Mesothelial cell of epicardium (in vitro differentiated cells): ENCODE measurements around the gene PHF3. TPM values are rescaled to one million over a fixed set of nuclear protein-coding genes. Genes with fewer than 3 reads are reported as not detected.

Experiments used
- DNase-seq, 2 experiments: peaks; one replicate each; pipeline ENCODE4 v3.0.0; 2021; ENCODE audit warnings: low spot score in 2 of 2; ENCODE audit not compliant: unreplicated experiment in 2 of 2
- H3K27ac Mint-ChIP-seq: 2 replicates; pipeline ENCODE4 v1.8.0; 2021; ENCODE audit warnings: mixed read lengths
- H3K27me3 Mint-ChIP-seq: 2 replicates; pipeline ENCODE4 v1.8.0; 2021; ENCODE audit warnings: low read depth, mixed read lengths
- H3K36me3 Mint-ChIP-seq: 2 replicates; pipeline ENCODE4 v1.8.0; 2021; ENCODE audit warnings: mixed read lengths
- H3K4me1 Mint-ChIP-seq: 2 replicates; pipeline ENCODE4 v1.8.0; 2021; ENCODE audit warnings: mixed read lengths
- H3K4me3 Mint-ChIP-seq: 2 replicates; pipeline ENCODE4 v1.8.0; 2021; ENCODE audit warnings: mild to moderate bottlenecking, moderate library complexity, mixed read lengths
- H3K9me3 Mint-ChIP-seq: 2 replicates; pipeline ENCODE4 v1.8.0; 2021; ENCODE audit warnings: mixed read lengths
- total RNA-seq: library from RNA; stranded (reverse); gene quantifications from 3 replicates; pipeline ENCODE4 v1.2.1, GENCODE V29; 2021
- TF ChIP-seq, protein P1 (sequence below): fragments of 200-600 bp; sonication (generic); IDR thresholded peaks from one replicate; pipeline ENCODE4 v1.5.0; 2021; ENCODE audit warnings: antibody characterized with exemption; ENCODE audit not compliant: unreplicated experiment

The PHF3 gene
- total RNA-seq, 1 donor from 2014 or later = 67.1 TPM

DNA sequence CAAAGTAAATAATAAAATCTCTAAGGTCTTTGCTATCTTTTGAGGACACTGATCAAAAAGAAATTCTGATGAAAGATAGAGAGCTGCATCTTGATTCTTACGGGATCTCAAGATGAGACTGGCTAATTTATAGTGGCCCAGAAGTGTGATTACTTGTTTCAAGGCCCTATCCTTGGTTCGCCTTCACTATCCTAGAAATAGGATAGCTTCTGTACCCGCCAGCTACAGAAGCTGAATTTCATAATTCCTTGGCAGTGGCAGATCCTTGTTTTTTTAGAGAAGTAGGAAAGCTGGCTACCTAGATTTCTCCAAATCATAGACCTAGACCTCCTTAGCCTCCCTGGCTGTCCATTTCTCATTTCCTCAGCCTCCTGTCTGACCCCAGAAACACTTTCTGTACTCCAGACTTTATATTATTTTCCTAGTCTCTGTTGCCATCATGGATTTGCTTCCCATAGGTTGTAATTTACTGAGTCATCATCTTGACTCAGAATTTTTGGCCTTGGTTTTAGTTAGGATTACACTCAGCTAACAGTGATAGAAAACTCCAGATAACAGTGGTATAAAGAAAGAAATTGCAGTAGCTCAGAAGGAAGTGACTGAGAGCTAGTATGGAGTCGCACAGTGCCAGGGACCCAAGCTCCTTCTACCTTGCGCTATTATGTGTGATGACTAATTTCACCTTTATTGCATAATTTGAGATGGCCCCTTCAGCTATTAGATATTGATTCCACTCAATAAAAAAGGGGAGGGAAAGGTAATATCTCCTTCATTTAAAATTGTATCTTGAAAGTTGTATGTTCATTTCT, 27.7 kb downstream of the PHF3 start:
- Mint-ChIP-seq H3K4me1 (peaks cover 25% of the 10 kb centered on the region), H3K27ac (peak overlapping the region; percentile 78), H3K9me3 (no peaks in the 10 kb centered on the region), H3K4me3 (no peak overlapping the region), H3K27me3 (no peaks in the 10 kb centered on the region), H3K36me3 (peaks cover 3% of the 10 kb centered on the region)
- no peak for DNase-seq
- TF ChIP-seq, protein P1, sequence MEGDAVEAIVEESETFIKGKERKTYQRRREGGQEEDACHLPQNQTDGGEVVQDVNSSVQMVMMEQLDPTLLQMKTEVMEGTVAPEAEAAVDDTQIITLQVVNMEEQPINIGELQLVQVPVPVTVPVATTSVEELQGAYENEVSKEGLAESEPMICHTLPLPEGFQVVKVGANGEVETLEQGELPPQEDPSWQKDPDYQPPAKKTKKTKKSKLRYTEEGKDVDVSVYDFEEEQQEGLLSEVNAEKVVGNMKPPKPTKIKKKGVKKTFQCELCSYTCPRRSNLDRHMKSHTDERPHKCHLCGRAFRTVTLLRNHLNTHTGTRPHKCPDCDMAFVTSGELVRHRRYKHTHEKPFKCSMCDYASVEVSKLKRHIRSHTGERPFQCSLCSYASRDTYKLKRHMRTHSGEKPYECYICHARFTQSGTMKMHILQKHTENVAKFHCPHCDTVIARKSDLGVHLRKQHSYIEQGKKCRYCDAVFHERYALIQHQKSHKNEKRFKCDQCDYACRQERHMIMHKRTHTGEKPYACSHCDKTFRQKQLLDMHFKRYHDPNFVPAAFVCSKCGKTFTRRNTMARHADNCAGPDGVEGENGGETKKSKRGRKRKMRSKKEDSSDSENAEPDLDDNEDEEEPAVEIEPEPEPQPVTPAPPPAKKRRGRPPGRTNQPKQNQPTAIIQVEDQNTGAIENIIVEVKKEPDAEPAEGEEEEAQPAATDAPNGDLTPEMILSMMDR = no peak

DNA sequence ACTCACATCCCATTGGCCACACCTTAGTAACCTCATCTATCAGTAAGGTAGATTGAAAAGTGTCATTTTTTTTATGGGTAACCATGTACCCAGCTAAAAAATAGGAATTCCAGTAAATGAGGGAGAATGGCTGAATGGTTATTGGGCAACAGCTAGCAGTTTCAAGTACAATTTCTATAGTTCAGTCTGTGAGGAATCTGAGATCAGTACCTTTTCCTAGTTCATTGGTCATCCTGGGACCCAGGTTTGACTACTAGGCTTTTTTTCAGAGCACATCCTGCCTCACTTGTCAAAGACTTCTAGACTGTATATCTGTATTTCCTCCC, 28.3 kb downstream of the PHF3 start:
- no peaks in the 10 kb centered on the region for H3K9me3 Mint-ChIP-seq
- peak overlapping the region; percentile 78 for H3K27ac Mint-ChIP-seq
- H3K27me3 Mint-ChIP-seq = no peaks in the 10 kb centered on the region
- no peak for DNase-seq
- H3K4me3 Mint-ChIP-seq = no peak overlapping the region
- TF ChIP-seq, protein P1 = no peak
- peaks cover 30% of the 10 kb centered on the region for H3K4me1 Mint-ChIP-seq
- H3K36me3 Mint-ChIP-seq = peaks cover 3% of the 10 kb centered on the region

DNA sequence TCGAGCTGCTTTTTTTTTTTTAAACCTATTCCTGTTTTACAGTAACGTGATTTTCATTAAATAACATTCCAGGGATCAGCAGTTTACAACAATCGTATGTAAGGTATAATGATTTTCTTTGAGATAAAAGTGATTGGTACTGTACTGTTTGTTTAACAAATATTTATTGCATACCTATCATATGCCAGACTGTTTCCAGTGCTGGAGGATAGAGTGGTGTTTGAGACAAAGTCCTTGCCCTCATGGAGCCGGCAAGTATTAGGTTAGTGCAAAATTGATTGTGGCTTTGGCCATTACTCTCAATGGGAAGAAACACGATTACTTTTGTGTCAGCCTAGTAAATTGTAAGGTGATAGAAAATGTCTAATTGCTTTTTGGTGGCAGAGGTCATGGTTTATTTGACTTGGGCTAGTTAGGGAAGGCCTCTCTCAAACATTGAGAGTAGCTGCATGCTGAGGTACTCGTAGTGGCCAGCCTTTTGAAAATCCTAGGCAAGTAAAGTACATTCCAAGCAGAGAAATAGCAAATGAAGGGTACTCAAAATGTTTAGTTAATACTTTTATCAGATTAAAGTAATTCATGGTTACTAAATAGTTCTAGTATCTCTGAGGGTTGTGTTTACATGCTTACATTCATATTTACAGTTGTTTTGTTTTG, 35.6 kb downstream of the PHF3 start:
- Mint-ChIP-seq H3K4me1 (peaks cover 42% of the 10 kb centered on the region), H3K27ac (peak overlapping the region; percentile 24), H3K9me3 (peaks cover 4% of the 10 kb centered on the region), H3K4me3 (no peak overlapping the region), H3K36me3 (peaks cover 12% of the 10 kb centered on the region), H3K27me3 (no peaks in the 10 kb centered on the region)
- DNase-seq = no peak
- TF ChIP-seq, protein P1 = no peak

DNA sequence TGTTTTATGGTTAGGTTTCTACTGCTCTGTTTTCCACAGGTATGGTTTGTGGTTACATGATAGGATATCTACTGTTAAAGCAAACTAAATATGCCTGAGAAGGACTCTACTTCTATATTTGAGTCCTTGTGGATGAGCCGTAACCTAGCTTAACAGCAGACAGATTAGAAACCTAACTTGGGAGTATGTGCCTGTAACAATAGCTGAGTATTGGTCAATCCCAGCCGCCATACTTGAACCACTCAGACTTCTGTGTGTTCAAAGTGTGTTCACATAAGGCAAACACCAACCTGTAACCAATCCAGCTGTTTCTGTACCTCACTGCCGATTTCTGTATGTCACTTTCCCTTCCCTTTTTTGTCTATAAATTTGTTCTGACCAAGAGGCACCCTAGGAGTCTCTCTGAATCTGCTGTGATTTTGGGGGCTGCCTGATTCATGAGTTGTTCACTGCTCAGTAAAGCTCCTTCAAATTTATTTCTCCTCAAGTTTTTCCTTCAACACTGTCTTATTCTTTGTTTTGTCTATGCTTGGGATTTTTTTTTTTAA, 37.1 kb downstream of the PHF3 start:
- DNase-seq = no peak
- Mint-ChIP-seq H3K27me3 (no peaks in the 10 kb centered on the region), H3K36me3 (peaks cover 12% of the 10 kb centered on the region), H3K4me3 (no peak overlapping the region), H3K27ac (peak overlapping the region; percentile 60), H3K4me1 (peaks cover 39% of the 10 kb centered on the region), H3K9me3 (peaks cover 4% of the 10 kb centered on the region)
- TF ChIP-seq, protein P1 = no peak

DNA sequence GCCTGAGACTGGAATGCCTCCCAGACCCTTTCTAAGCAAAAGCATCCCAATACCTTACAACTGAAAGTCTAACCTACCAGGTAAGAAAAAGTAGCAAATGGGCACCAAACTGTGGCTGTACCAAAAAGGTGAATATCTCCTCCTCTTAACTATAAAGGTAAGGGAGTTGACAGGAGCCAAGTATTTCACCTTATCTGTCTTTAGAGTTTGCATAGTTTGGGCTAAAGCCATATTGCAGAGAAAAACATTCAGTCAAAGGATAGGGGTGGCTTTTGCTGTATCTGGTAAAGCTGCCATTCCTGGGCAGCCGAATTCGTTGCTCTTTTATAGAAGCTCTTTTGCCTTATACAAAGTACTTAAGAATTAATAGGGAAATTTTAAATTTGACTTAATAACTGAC, 38.1 kb downstream of the PHF3 start:
- Mint-ChIP-seq H3K27ac (no peak overlapping the region), H3K4me1 (peaks cover 31% of the 10 kb centered on the region), H3K27me3 (no peaks in the 10 kb centered on the region), H3K9me3 (peaks cover 4% of the 10 kb centered on the region), H3K4me3 (no peak overlapping the region), H3K36me3 (peaks cover 12% of the 10 kb centered on the region)
- no peak for DNase-seq
- TF ChIP-seq, protein P1 = no peak
